Activated CD8-positive, alpha-beta T cell treated with anti-CD3 and anti-CD28 coated beads, Interleukin-2, amount 10 ng/mL, durations not matched to agents 7 days and 5 days (primary cell): ENCODE measurements around the gene VPS9D1. TPM values are rescaled to one million over a fixed set of nuclear protein-coding genes. Genes with fewer than 3 reads are reported as not detected.

Experiments
- total RNA-seq, 2 experiments: library from RNA; stranded (reverse); gene quantifications; one replicate each; pipeline ENCODE4 v1.2.3, GENCODE V29; 2021

Gene VPS9D1
- total RNA-seq, 2 experiments from 2014 or later = 6.6 to 7.5 TPM

Other genes with a start within 250 kb of the VPS9D1 start
- gene ANKRD11, start 230.3 kb downstream of the VPS9D1 start, total RNA-seq = 100 to 1,000 TPM; 157 to 175 TPM
- 10 to 100 TPM; 94.7 to 98.4 TPM for gene SPG7, start 212.5 kb downstream of the VPS9D1 start, total RNA-seq
- 1,000 to 10,000 TPM; 1,842 to 1,844 TPM for gene RPL13, start 160.2 kb downstream of the VPS9D1 start, total RNA-seq
- gene CPNE7, start 145.1 kb downstream of the VPS9D1 start, total RNA-seq = 1 to 10 TPM; 1.1 to 1.8 TPM
- not detected for gene DPEP1, start 107.3 kb downstream of the VPS9D1 start, total RNA-seq
- 10 to 100 TPM; 95.7 to 98.9 TPM for gene CHMP1A, start 63.2 kb downstream of the VPS9D1 start, total RNA-seq
- gene SPATA33, start 63.1 kb downstream of the VPS9D1 start, total RNA-seq = 10 to 100 TPM; 13.2 to 16.1 TPM
- 10 to 100 TPM; 76.0 to 77.1 TPM for gene CDK10, start 34.2 kb downstream of the VPS9D1 start, total RNA-seq
- 1 to 10 TPM; 6.1 to 7.0 TPM for gene SPATA2L, start 19.2 kb downstream of the VPS9D1 start, total RNA-seq
- gene ZNF276, start 639 bp upstream of the VPS9D1 start, total RNA-seq = 10 to 100 TPM; 67.5 to 69.6 TPM
- 100 to 1,000 TPM; 123 to 149 TPM for gene FANCA, start 95.7 kb upstream of the VPS9D1 start, total RNA-seq
- gene SPIRE2, start 107.6 kb upstream of the VPS9D1 start, total RNA-seq = under 1 TPM in 1 of 2 experiments, not detected in 1; 0.08 TPM
- gene TCF25, start 152.7 kb upstream of the VPS9D1 start, total RNA-seq = 100 to 1,000 TPM; 169 to 178 TPM
- gene MC1R, start 198.0 kb upstream of the VPS9D1 start, total RNA-seq = 1 to 10 TPM; 4.7 to 5.0 TPM
- 1 to 10 TPM; 1.1 to 1.3 TPM for gene TUBB3, start 202.4 kb upstream of the VPS9D1 start, total RNA-seq
- 10 to 100 TPM; 19.8 to 25.7 TPM for gene DEF8, start 227.9 kb upstream of the VPS9D1 start, total RNA-seq